Measurements from ENCODE around the gene CCNF. TPM values are rescaled to one million over a fixed set of nuclear protein-coding genes. Genes with fewer than 3 reads are reported as not detected.
A peak's percentile ranks its signal among the peaks of the same experiment; 100 is the strongest.
"Not testable (repeated sequence)": the region's sequence is repeated elsewhere in the genome, so short reads cannot be mapped to it uniquely, and the experiment has no call there.

Gene CCNF
- total RNA-seq, 1 donor from 2014 or later: 2.0 TPM

GRCh38 chr16:2470234-2470601, 41.0 kb downstream of the CCNF start:
- DNase-seq (ENCODE audit: low spot score) (no peak), ATAC-seq (no peak)

GRCh38 chr16:2470603-2471015, 41.4 kb downstream of the CCNF start:
- no peak for ATAC-seq
- no peak for DNase-seq (ENCODE audit: low spot score)

GRCh38 chr16:2471016-2471652, 41.9 kb downstream of the CCNF start, which contains the start of gene NTN3:
Gene NTN3 (plus strand): TSS chr16:2471297. CDS start chr16:2471702, 405 bp downstream.
- ATAC-seq (peak; percentile 18), DNase-seq (ENCODE audit: low spot score) (peak; percentile 60)

- ATAC-seq (peak; percentile 63), DNase-seq (ENCODE audit: low spot score) (peak; percentile 90)
Measured at GRCh38 chr16:2471653-2472487, 42.6 kb downstream of the CCNF start.

- DNase-seq (ENCODE audit: low spot score) (no peak), ATAC-seq (no peak)
Measured at GRCh38 chr16:2472488-2472864, 43.2 kb downstream of the CCNF start.

- peak; percentile 44 for ATAC-seq
- peak; percentile 87 for DNase-seq (ENCODE audit: low spot score)
Measured at GRCh38 chr16:2472885-2473445, 43.7 kb downstream of the CCNF start.

GRCh38 chr16:2473446-2473926, 44.2 kb downstream of the CCNF start:
- DNase-seq (ENCODE audit: low spot score) (no peak), ATAC-seq (no peak)

GRCh38 chr16:2473999-2474876, 45.0 kb downstream of the CCNF start:
- DNase-seq (ENCODE audit: low spot score): peak; percentile 67

GRCh38 chr16:2474877-2475412, 45.7 kb downstream of the CCNF start, which contains the start of gene TBC1D24:
Gene TBC1D24 (plus strand): TSS chr16:2475127. CDS start chr16:2496149, 21,022 bp downstream.
- ATAC-seq: peak; percentile 55
- peak; percentile 90 for DNase-seq (ENCODE audit: low spot score)

More at GRCh38 chr16:2473999-2474876, 45.0 kb downstream of the CCNF start:
- ATAC-seq: peak; percentile 41

- ATAC-seq (peak; percentile 20), DNase-seq (ENCODE audit: low spot score) (no peak)
Measured at GRCh38 chr16:2475413-2476344, 46.4 kb downstream of the CCNF start.

GRCh38 chr16:2476345-2476720, 47.1 kb downstream of the CCNF start:
- DNase-seq (ENCODE audit: low spot score) (no peak), ATAC-seq (no peak)

GRCh38 chr16:2476741-2477140, 47.5 kb downstream of the CCNF start:
- ATAC-seq (no peak), DNase-seq (ENCODE audit: low spot score) (no peak)

GRCh38 chr16:2477327-2477726, 48.1 kb downstream of the CCNF start:
- no peak for DNase-seq (ENCODE audit: low spot score)
- ATAC-seq: no peak

- ATAC-seq: no peak
Measured at GRCh38 chr16:2478279-2478678, 49.0 kb downstream of the CCNF start.

GRCh38 chr16:2479996-2480395, 50.7 kb downstream of the CCNF start:
- not testable (repeated sequence) for DNase-seq (ENCODE audit: low spot score); ATAC-seq

More at GRCh38 chr16:2478279-2478678, 49.0 kb downstream of the CCNF start:
- DNase-seq (ENCODE audit: low spot score): no peak

GRCh38 chr16:2480948-2481347, 51.7 kb downstream of the CCNF start:
- ATAC-seq (no peak), DNase-seq (ENCODE audit: low spot score) (no peak)

GRCh38 chr16:2481676-2482075, 52.4 kb downstream of the CCNF start:
- no peak for ATAC-seq
- DNase-seq (ENCODE audit: low spot score): no peak

GRCh38 chr16:2482249-2482648, 53.0 kb downstream of the CCNF start:
- DNase-seq (ENCODE audit: low spot score) (no peak), ATAC-seq (no peak)
